Left colon (tissue), 2 donors: Measurements from ENCODE around the gene DDX20. TPM values are rescaled to one million over a fixed set of nuclear protein-coding genes. Genes with fewer than 3 reads are reported as not detected.

Experiments
- ATAC-seq: fragments of 200-7000 bp; cut with Tn5 transposase; one replicate; pipeline ENCODE4 v1.9.1; 2020; ENCODE audit warnings: mild to moderate bottlenecking, moderate library complexity
- DNase-seq, 2 donors: peaks; one replicate each; pipeline ENCODE4 v3.0.0-alpha.2; 2020
- intact Hi-C, 2 donors: fragments of 100-400 bp; cut with DNase I in 1 of 2; cut with micrococcal nuclease in 1 of 2; formaldehyde crosslinking; loops; one replicate each; pipeline versions ENCODE4 v1.11.2 to v1.14.0; 2022; cut with DNase I, micrococcal nuclease
- long read RNA-seq: library from polyadenylated mRNA; unstranded; transcript quantifications from one replicate; pipeline ENCODE4 v2.0.0, GENCODE V29; 2021
- total RNA-seq, 2 donors: library from RNA; stranded (reverse); fragmentation: NEBNext Ultra II Directional; extraction: Animal tissue kit (Norgen Biotek cat#: 25700); gene quantifications; one replicate each; pipeline ENCODE4 v1.2.1, GENCODE V29; 2021
- donor health status: DM: no; HTN: no; CAD: no.
- donor health status: DM: yes; HTN: yes; CAD: no.

Gene DDX20, protein sequence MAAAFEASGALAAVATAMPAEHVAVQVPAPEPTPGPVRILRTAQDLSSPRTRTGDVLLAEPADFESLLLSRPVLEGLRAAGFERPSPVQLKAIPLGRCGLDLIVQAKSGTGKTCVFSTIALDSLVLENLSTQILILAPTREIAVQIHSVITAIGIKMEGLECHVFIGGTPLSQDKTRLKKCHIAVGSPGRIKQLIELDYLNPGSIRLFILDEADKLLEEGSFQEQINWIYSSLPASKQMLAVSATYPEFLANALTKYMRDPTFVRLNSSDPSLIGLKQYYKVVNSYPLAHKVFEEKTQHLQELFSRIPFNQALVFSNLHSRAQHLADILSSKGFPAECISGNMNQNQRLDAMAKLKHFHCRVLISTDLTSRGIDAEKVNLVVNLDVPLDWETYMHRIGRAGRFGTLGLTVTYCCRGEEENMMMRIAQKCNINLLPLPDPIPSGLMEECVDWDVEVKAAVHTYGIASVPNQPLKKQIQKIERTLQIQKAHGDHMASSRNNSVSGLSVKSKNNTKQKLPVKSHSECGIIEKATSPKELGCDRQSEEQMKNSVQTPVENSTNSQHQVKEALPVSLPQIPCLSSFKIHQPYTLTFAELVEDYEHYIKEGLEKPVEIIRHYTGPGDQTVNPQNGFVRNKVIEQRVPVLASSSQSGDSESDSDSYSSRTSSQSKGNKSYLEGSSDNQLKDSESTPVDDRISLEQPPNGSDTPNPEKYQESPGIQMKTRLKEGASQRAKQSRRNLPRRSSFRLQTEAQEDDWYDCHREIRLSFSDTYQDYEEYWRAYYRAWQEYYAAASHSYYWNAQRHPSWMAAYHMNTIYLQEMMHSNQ
- 1 to 10 TPM; 6.1 to 6.7 TPM for total RNA-seq
- long read RNA-seq, full-length matches to known transcripts = 13 of 16 reads
- long read RNA-seq, partial matches to known transcripts = 0 of 16 reads
- long read RNA-seq, other reads (novel, unspliced or antisense) = 3 of 16 reads

DNA sequence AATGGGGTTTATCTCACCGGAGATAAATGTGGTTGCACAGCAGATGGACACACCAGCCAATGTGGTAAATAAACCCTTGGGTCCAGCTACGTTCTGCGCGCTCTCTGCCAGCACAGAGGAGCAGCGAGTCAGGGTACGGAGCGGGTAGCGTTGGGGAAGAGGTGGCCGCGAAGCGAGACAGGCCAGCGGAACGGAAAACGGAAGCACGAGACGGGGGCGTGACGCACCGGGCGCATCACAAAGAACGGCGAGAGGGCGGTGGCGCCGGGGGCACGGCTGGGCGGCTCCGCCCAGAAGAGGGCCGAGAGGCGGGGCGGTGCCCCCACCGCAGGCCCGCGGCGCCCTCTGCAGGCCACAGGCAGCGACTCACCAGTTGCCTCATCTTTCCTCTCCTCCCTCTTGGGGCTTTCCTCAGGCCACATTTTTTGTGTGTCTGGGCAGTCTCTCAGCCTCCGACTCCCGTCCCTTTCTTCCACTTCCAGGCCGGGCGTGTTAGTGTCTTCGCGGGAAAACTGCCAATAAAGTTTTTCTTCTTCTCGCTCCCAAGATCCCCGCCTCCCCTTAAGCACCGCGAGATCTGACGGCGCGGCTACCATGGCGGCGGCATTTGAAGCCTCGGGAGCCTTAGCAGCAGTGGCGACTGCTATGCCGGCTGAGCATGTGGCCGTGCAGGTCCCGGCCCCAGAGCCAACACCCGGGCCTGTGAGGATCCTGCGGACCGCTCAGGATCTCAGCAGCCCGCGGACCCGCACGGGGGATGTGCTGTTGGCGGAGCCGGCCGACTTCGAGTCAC lies at the start of gene DDX20:
DDX20 (plus strand) TSS at position 571 of the 793 bp plus-strand sequence; CDS start at position 595, 24 bp downstream.
- peak; percentile 92 to 95 for DNase-seq
- peak; percentile 93 for ATAC-seq
- intact Hi-C loops = no loop called here

DNA sequence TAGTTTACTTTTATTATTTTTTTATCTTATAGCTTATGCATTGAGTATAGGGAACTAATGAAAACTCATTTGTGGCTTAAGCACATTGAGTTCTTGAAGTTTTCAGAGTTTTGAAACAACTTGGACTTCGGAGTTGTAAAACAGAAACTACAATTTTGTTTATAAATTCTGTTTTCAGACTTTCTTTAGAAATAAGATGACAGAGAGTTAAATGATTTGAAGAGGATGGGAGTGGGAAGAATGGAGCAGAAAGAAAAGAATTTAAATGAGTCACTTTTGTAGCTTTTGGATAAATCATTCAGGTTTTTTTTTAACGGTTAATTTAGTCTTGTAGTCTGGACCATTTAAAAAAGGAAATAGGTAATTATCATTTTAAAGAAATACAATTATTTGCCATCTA lies 48.8 kb upstream of the DDX20 start:
- intact Hi-C loops = no loop called here
- no peak for DNase-seq

DNA sequence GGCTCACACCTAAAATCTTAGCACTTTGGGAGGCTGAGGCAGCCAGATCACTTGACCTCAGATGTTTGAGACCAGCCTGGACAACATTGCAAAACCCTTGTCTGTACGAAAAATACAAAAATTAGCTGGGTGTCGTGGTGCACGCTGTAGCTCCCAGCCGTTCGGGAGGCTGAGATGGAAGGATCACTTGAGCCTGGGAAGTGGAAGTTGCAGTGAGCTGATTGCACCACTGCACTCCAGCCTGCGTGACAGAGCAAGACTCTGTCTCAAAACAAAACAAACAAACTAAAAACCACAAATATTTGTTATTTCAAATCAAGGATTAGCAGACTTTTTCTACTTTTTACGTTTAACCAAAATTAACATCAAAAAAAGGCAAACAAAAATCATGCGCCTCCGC lies 47.8 kb upstream of the DDX20 start:
- intact Hi-C loops = no loop called here
- no peak for ATAC-seq

More for the DNA sequence above, 48.8 kb upstream of the DDX20 start:
- ATAC-seq = no peak

DNA sequence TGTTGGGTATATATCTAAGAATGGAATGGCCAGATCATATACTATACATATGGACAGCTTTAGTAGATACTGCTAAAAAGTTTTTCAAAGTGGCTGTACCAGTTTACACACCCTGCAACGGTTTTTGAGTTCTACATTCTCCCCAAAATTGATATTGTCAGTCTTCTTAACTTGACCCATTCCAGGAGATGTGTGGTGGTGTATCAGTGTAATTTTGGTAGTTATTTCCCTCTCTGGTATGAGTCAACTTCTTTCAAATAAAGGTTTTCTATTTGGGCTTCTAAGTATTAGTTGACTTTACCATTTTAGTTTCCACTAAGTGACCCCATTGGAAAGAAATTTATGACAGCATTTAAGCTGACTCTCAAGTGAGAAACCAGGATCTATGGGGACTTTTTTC lies 45.7 kb upstream of the DDX20 start:
- ATAC-seq = no peak
- DNase-seq = no peak
- intact Hi-C loops = loop anchor here in 1 of 2 donors (10.0 kb wide), 1 partner anchor 55 kb away; no protein-coding TSS in a partner anchor

More for the DNA sequence above, 47.8 kb upstream of the DDX20 start:
- DNase-seq = no peak

DNA sequence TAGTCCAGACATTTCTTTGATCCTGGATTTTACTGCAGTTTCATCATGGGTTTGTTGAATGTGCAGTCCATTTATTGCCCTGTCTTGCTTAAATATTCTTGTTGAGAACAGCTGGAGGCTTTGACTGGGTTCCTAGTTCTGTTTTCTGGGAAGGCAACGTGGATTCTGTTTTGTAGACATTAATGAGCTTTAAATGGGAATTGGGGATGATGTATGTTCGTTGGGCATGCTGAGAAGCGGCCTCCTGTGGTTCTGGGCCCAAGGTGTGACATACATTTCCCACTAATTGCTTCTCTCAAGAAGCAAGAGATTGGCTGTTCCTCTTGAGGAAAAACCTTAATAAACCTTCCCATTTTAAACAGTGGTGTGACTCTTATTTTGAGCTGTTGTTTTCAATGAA lies 39.4 kb upstream of the DDX20 start:
- DNase-seq = no peak
- no peak for ATAC-seq
- intact Hi-C loops = loop anchor here in 1 of 2 donors (10.0 kb wide), 1 partner anchor 48 kb away; no protein-coding TSS in a partner anchor

DNA sequence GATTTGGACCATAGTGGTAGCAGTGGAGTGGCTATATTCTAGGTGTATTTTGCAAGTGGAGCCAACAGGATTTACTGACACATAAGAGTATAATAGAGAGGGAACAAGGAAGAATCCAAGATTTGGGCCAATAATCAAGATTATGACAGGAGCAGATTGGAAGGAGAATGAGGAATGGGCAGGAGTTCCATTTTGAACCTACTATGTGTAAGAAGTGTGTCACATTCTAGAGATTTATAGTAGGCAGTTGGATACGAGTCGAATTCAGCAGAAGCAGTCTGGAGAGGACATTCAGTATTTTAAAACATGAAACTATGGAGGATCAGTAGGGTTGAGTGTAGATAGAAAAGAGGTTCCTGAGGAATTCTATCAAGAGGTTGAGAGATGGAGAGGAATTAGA lies 38.3 kb upstream of the DDX20 start:
- DNase-seq (no peak), ATAC-seq (no peak)
- intact Hi-C loops = loop anchor here in 1 of 2 donors (10.0 kb wide), 1 partner anchor 47 kb away; no protein-coding TSS in a partner anchor

DNA sequence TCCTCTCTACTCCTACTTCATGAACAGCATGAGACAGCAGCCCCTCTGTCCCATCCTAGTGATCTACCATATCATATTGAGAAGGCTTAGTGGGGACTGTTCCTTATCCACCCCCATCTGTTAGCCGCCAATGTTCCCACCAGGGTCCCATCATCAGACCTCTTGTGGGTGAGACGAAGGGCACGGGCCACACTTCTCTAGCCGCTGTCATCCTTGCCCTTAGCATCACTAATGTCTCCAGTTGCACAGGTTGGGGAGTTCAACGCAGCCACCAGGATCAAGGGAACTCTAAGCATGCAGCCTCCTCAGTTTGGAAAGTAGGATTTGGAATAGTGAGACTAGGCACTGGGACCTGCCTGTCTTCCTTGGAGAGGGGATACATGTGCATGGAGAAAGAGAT lies 36.6 kb upstream of the DDX20 start:
- ATAC-seq (no peak), DNase-seq (no peak)
- intact Hi-C loops = loop anchor here in 1 of 2 donors (10.0 kb wide), 1 partner anchor 46 kb away; no protein-coding TSS in a partner anchor

DNA sequence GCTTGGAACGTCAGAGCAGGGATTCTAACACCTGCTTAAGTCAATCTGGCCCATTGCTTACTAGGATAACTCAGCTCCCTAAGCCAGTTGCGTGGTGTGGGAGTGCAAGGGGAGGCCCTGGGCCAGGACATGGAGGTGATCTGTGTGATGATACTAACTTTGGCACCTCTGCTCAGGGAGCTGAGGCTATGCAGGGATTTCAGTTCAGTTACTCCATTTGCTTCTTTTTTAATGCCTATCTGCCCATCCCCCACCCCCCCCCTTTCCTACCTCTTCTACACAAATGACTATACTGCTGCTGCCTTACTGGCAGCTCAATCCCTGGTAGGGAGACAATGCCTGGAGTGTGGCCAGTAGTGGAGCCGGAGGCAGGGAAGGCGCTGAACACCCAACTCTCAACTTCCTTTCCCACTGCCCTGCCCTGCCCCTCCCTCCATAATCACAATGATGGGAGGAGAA lies 36.0 kb upstream of the DDX20 start:
- intact Hi-C loops = loop anchor here in 1 of 2 donors (10.0 kb wide), 1 partner anchor 45 kb away; no protein-coding TSS in a partner anchor
- DNase-seq = no peak
- ATAC-seq = peak; percentile 45

DNA sequence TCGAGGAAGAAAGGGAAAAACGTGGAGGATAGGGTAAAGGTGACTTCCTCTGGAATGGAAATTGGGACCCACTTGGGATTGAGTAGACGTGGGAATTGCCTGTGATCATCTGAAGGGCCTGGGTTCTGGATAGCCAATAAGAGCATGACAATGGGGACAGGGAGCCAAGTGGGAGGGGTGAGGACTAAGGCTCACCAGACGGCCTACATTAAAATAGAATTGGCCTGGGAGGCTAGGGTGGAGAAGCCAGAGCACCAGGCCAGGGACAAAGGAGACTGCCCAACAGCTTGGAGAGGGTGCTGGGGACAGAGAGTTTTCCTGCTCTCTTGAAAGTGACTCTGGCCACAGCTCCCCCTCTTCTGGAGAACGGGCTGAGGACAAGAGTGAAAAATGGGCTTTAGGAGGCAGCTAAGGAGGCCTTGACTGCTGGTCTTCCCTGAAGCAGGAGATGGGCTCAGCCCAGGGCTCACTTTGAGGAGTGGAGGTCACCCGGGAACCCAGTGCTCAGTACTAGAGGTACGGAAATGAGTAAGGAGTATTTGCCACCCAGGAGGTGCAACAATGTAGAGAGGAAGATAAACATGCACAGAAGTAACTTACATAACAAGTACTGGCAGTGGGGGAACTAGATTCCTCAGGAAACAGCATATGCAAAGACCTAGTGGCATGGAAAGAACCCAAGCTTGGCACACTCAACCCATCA lies 35.3 kb upstream of the DDX20 start:
- DNase-seq (no peak), ATAC-seq (peak; percentile 2)
- intact Hi-C loops = no loop called here

DNA sequence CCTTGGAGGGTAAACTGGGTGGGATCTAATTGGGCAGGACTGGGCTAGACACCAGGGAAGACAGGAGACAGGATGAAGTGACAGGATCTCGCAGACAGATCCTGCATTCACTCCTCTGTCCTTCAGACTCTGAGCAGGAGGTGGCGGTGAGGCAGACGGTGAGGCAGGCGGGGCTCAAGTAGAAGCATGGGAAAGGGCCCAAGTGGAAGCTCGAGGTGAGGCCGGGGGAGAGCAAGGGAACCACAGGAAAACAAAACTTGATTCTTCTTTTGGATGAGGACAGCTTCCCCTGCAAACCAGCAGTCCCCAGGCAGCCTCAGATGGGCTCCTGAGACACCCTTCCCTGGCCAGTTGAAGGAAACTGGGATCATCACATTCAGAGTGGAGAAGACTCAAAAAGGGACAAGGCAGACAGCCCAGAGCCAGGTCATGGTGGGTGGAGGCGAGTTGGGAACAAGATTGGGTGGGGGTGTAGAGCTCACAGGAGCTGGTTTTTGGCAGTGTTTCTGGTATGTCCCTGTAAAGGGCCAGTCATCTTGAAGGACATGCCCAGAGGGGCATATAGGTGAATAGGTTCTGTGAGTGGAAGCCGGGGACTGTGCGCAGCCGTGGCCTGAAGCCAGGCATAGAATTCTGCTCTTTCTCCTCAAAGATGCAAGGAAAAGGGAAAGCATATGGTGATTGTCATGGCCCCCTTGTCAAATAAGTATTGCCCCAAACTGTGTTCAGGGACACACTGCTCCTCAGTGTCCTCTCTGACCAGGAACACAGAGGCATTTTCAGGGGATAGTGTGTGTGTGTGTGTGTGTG lies 34.5 kb upstream of the DDX20 start:
- intact Hi-C loops = no loop called here
- ATAC-seq = peak; percentile 22
- no peak for DNase-seq

DNA sequence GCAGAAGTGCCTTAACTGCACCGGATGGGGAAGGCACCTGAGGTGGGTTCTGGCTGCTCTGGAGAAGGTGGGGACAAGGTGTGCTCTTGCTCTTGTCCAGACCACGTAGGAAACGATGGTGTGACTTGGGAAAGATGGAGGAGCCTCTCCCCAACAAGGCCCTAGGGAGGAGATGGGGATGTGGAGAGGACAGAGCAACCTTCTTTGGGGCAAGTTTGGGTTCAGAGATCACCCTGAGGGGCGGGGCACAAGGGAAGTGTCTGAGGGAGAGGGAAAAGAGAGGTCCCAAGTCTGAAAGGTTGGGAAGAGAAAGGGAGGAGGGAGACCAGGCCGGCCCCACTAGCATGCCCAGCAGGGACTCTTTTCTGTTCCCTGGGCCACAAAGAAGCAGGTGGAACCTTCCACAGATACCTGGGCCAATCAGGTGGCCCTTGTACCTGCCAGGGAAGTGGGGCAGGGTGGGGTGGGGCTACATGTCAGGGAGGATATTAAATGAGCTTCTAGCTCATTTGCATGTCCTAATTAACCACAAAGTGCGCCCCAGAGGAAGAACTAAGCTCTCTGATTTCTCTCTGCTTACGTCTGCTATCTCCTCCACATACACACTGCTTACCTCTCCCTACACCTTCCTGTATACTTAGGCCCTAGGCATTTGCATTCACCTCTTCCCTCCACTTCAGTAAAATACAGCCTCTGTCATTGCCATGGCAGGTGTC lies 32.5 kb upstream of the DDX20 start:
- DNase-seq (no peak), ATAC-seq (peak; percentile 41)
- intact Hi-C loops = no loop called here

DNA sequence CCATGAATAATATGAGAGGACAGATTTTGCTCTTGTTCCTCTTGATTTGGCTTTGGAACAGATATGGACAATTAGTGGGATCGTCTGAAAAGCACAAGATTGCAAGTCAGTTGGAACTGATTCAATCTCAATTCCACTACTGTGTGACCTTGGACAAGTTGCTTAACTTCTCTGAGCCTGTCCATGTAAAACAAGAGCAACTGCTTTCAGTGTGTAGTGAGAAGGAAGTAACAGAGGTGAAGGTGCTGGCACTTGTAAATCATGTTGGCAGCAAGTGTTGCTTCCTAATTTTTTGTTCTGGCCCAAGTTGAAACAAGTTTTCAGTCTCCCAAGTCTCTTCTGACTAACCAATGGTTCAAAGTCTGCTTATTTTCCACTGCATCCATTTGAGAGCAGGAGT lies 31.8 kb upstream of the DDX20 start:
- intact Hi-C loops = no loop called here
- no peak for DNase-seq
- ATAC-seq = no peak

DNA sequence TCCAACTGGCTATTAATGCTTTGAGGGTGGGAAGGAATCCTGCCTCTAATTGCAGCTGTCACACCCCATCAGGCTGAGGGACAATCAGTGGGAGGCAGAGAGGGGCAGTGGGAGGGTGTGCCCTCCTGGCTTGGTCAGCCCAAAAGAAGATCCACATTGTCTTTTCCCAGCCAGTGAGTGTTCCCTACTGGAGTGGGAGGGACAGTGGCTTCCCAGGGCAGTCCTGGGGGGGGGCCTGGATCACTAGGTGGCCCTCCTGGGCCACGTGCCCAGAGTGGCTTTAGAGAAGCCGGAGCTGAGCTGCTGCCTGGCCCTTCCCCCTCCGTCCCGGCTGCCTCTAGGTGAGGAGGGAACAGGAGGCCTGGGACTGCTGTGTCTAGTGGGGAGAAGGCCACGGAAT lies 30.5 kb upstream of the DDX20 start:
- DNase-seq (no peak), ATAC-seq (no peak)
- intact Hi-C loops = no loop called here

DNA sequence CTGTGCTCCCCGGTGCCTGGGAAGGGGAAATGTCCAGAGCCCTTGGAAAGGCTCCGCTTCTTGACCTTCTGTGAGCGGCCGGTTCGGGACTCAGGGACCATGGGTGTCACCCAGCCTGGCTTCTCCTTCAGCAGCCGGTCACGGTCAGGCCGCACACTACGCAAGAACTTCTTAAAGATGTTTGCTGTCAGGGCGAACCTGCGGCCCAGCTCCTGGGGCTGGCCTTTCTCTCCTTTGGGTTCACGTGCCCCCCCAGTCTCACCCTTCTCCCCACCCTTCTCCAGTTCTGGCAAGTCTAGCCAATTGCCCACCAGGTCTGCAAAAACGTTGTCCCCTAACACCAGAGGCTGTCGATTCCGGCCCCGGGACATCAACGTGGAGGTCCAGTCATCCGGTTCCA lies 28.6 kb upstream of the DDX20 start:
- no peak for DNase-seq
- no peak for ATAC-seq
- intact Hi-C loops = no loop called here

DNA sequence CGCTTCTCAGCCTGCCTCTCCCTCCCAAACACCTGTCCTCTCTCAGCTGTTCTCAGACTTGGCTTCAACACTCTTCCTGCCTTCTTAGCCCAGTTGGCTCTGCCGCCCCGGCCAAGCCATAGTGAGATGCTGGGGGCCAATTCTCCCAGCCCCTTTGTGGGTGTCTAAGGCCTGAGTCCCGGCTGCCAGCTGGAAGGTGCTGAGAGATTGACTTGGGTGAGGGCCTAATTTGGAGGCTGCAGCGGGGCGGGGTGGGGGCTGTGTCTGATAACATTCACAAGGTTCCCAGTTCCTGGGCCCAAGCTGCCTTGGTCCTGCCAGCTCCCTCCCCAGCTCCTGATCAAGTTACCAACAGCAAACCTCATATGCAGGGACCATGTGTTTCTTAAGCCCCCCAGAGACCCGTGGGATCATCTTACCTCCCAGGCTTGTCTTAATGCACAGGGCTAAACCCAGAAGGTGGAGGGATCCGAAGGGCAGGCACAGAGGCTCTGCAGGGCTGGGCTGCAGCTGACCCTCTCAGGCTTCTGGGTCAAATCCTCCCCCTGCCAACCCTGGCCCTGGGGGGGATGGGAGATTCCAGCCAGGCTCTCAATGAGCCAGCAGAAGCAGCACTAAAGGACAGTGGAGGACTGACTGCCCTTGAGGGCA lies 26.3 kb upstream of the DDX20 start:
- no peak for DNase-seq
- ATAC-seq = no peak
- intact Hi-C loops = no loop called here
